ENCODE measurements around the gene TESPA1.

DNA sequence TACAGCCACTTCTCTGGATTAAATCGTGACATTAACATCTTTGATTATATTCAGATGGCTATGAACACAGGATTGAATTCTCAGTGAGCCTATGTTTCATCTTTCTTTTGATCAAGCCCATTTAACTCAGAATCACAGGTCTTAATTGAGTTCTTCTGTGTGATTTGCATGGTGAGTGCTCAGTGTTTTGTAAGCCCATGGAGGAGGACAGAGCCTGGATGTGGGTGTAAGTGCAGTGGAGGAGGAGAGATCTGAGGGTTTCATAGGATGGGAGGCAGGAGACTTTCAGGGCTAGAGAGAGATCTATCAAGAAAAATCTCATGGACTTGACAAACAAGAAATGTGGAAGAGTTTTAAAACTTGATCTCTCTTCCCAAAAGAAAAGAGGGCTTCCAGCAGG lies 5.3 kb upstream of the TESPA1 start:
- no peak for TF ChIP-seq FOSL1 (IDR thresholded peaks at IDR 0.05; ENCODE audit: insufficient read depth, low read depth, low read length)
- TF ChIP-seq, protein P1, sequence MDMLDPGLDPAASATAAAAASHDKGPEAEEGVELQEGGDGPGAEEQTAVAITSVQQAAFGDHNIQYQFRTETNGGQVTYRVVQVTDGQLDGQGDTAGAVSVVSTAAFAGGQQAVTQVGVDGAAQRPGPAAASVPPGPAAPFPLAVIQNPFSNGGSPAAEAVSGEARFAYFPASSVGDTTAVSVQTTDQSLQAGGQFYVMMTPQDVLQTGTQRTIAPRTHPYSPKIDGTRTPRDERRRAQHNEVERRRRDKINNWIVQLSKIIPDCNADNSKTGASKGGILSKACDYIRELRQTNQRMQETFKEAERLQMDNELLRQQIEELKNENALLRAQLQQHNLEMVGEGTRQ (IDR thresholded peaks at IDR 0.05; ENCODE audit: low read length): no peak
- TF ChIP-seq, protein P2, sequence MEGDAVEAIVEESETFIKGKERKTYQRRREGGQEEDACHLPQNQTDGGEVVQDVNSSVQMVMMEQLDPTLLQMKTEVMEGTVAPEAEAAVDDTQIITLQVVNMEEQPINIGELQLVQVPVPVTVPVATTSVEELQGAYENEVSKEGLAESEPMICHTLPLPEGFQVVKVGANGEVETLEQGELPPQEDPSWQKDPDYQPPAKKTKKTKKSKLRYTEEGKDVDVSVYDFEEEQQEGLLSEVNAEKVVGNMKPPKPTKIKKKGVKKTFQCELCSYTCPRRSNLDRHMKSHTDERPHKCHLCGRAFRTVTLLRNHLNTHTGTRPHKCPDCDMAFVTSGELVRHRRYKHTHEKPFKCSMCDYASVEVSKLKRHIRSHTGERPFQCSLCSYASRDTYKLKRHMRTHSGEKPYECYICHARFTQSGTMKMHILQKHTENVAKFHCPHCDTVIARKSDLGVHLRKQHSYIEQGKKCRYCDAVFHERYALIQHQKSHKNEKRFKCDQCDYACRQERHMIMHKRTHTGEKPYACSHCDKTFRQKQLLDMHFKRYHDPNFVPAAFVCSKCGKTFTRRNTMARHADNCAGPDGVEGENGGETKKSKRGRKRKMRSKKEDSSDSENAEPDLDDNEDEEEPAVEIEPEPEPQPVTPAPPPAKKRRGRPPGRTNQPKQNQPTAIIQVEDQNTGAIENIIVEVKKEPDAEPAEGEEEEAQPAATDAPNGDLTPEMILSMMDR (IDR thresholded peaks at IDR 0.05; ENCODE audit: control extremely low read depth in 1 of 3, insufficient read depth in 1 of 3, low read depth in 1 of 3, low read length in 3 of 3): no peak
- no peak for TF ChIP-seq POLR2A (IDR thresholded peaks at IDR 0.05; ENCODE audit: control extremely low read depth in 1 of 2, low read depth in 2 of 2, low read length in 2 of 2)
- TF ChIP-seq RAD21 (IDR thresholded peaks at IDR 0.05 in 1 of 2, conservative IDR thresholded peaks at IDR 0.05 in 1 of 2; ENCODE audit: low read depth in 2 of 2, low read length in 2 of 2): no peak
- TF ChIP-seq EGR1 (IDR thresholded peaks at IDR 0.05; ENCODE audit: borderline replicate concordance, low read depth, low read length): no peak
- no peak for TF ChIP-seq CHD2 (IDR thresholded peaks at IDR 0.05; ENCODE audit: low read length)
- no peak for TF ChIP-seq BCL11A (IDR thresholded peaks at IDR 0.05; ENCODE audit: low read depth in 2 of 2, low read length in 2 of 2)
- TF ChIP-seq MAFK (IDR thresholded peaks at IDR 0.05; ENCODE audit: low read depth, low read length): no peak
